GM13977 (cell line): Measurements from ENCODE around the gene SPATS2L.

Experiments used
- DNase-seq: peaks from one replicate; pipeline ENCODE4 v3.0.0; 2012; ENCODE audit warnings: low spot score
- in situ Hi-C: fragments of 300-500 bp; cut with MboI; formaldehyde crosslinking; loops from one replicate; pipeline ENCODE4 v1.12.0; 2022; ENCODE audit warnings: low sequenced_read_pairs, low pct_unique_long_range_greater_than_20kb, mixed read lengths, inconsistent platforms; ENCODE audit not compliant: unreplicated experiment
- TF ChIP-seq, protein P1 (sequence below): IDR thresholded peaks from 2 replicates; pipeline ENCODE4 v1.5.1; 2012; ENCODE audit warnings: mild to moderate bottlenecking, control low read depth; ENCODE audit not compliant: insufficient read depth; ENCODE audit errors: extremely low read depth, missing control alignments

SPATS2L gene

DNA sequence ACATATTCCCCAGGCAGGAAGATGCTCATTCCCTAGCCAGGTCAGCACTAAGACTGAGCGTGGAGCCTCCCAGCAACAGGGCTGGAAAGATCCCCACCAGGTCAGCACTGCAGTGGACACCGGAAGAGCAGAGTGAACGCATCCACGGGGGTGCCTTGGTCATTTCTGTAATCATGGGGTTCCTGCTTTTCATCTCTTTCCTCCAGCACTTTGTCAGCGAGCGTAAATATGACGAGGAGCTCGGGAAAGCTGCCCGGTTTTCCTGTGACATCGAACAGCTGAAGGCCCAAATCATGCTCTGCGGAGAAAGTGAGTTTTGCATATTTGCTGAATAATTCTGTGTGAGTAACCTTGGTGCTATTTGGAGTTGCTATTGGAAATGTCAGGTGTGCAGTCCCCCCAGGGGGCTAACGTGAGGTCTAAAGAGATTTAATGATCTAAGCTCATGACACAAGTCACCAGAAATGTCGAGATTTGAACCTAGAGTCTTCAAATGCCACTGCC, 163.3 kb downstream of the SPATS2L start:
- TF ChIP-seq, protein P1, sequence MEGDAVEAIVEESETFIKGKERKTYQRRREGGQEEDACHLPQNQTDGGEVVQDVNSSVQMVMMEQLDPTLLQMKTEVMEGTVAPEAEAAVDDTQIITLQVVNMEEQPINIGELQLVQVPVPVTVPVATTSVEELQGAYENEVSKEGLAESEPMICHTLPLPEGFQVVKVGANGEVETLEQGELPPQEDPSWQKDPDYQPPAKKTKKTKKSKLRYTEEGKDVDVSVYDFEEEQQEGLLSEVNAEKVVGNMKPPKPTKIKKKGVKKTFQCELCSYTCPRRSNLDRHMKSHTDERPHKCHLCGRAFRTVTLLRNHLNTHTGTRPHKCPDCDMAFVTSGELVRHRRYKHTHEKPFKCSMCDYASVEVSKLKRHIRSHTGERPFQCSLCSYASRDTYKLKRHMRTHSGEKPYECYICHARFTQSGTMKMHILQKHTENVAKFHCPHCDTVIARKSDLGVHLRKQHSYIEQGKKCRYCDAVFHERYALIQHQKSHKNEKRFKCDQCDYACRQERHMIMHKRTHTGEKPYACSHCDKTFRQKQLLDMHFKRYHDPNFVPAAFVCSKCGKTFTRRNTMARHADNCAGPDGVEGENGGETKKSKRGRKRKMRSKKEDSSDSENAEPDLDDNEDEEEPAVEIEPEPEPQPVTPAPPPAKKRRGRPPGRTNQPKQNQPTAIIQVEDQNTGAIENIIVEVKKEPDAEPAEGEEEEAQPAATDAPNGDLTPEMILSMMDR = no peak
- in situ Hi-C loops = no loop called here
- no peak for DNase-seq

- TF ChIP-seq, protein P1 = no peak
- in situ Hi-C loops = no loop called here
- DNase-seq = no peak
Measured at GRCh38 chr2:200470230-200470629, 163.7 kb downstream of the SPATS2L start.

DNA sequence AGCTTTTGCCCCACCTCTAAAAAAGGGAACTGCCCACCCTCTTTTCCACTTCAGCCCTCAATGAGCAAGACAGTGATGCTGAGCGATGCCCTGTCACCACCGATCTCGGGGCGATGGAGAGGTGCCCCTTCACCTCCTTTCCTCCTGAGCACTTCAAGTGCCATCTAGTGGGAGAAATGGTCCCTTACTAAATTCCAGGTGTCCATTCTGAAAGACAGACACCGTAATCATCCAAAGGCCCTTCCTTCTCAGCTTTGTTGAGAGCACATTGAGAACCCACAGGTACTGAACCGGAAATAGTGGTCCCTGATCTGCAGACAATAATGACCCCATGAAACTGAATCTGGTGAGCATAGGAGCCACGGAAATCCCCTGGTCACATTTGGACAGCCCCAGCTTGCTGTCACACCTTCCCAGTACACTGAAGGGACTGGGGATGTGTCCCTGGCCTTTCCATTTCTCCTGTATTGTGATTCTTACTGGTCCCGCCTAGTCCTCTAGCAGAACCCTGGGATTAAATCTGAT, 164.9 kb downstream of the SPATS2L start:
- in situ Hi-C loops = no loop called here
- TF ChIP-seq, protein P1 = peak; percentile 65
- peak; percentile 75 for DNase-seq

- DNase-seq = peak; percentile 40
- in situ Hi-C loops = no loop called here
- TF ChIP-seq, protein P1 = no peak
Measured at GRCh38 chr2:200471928-200472645, 165.6 kb downstream of the SPATS2L start.

GRCh38 chr2:200472853-200473464, 166.5 kb downstream of the SPATS2L start:
- TF ChIP-seq, protein P1 = no peak
- peak; percentile 29 for DNase-seq
- in situ Hi-C loops = no loop called here

DNA sequence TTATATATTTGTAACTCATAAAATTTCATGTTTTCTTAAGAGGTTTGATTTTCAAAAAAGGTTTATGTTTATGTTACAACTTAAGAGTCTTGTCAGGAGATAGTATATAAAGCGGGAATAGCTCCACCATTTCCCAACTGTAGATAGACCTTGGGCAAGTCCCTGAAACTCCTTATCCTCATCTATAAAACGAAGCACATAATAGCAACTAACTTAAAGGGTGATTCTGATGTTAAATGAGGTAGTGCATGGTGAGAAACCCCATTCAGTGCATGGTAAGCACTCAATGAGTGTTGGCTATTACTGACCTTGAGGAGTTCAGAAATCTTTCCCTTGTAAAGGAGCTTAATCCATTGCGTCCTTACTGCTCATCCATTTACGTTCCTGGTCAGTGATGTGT, 169.3 kb downstream of the SPATS2L start:
- in situ Hi-C loops = no loop called here
- no peak for DNase-seq
- TF ChIP-seq, protein P1 = no peak
